Measurements from ENCODE around the gene KCNJ6.
A peak's percentile ranks its signal among the peaks of the same experiment; 100 is the strongest.

KCNJ6 gene

DNA sequence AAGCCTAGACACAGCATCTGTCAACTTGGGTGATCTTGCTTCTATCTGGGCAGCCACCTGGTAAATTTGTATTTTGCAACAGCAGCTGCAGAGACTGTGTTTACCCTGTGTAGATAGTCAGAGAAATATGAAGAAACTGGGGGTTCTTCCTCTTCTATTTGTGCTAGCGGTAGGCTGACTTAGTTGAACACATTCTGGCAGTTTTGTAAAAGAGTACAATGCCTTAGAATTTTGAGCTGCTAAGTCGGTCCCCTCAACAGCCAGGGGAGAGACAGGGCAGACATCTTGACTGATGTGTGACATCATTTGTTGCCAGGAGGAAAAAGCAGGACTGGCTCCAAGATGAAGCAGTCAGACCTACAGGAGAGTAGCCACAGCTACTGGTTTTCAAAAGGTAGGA lies 53.7 kb downstream of the KCNJ6 start:
- DNase-seq, result peak in 2 of 3 experiments; percentile 24 to 65

GRCh38 chr21:37861561-37861960 lies 54.7 kb downstream of the KCNJ6 start:
- no peak for DNase-seq

DNA sequence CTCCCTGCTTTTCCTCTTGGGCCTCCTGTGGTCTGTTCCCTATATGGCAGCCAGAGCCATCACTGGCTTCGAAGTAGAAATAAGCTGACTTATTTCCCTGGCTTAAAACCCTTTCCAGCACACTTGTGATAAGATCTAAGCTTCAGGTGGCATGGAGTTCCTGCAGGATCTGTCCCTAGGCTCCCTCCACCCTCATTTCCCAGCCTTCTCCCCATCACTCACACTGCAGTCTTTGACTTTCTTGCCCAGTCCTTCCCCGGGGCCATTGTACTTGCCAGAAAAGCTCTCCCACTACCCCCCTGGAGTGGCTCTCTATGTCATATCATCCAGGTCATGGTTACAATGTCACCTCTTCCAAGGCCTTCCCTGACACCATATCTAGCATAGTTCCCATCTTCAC lies 55.8 kb downstream of the KCNJ6 start:
- no peak for DNase-seq

DNA sequence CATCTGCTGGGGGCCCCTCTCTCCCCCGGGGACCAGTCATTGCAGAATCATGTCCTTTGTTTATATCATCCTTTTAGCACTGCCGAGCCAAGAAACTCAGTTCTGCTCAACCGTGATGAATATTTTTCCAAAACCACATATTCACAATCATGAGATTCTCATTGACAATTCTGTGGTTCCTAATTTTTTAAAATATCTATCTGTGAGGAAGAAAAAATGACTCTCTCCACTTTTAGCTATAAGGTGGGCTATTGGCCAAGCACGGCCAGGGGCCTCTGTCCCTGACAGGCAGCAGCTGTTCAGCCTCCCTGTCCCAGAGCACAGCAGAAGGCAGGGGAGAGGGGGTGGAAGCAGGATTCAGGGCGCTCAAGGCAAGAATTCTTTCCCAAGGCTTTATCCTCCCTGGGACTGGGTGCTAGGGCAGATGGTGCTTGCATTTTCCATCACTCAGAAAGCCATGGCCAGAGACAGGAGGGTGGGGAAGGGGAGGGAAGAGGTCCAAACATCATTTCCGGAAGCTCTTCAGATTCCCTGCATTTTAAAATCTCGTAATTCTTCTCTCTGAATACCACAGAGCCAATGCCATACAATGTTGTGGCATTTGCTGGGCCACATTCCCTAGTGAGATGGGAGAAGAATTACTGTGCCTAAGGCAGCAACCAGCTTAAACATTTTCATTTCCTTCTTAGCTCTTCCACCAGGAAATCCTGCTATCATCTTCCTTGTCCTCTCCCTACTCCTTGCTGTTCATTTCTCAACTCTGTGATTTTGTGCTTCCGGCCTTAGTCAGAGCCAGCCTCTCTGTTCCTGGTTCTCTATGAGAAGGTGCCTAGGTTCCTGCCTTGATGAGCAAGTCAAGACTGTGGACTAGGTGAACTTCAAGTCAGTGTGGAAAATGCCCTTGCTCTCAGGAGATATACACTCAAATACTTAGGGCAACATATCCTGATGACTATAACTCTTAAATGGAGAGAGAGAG lies 60.3 kb downstream of the KCNJ6 start:
- DNase-seq, result no peak

DNA sequence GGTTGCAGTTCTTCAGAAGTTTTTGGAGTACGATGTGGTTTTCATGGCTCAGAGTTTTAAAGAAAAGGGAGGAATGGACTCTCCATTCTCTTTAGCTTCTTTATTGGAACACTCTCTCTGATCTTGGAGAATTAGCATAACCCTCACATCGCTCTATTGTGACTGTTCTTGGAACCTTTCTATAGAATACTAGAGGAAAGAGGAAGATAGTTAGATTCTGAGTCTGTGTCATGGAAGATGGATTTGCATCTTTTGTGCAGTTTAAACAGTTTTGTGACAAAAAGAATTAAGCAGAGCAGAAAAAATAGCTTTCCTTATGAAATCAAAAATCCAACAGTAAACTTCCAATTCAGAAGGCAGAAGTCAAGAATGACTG lies 61.0 kb downstream of the KCNJ6 start:
- no peak for DNase-seq

DNA sequence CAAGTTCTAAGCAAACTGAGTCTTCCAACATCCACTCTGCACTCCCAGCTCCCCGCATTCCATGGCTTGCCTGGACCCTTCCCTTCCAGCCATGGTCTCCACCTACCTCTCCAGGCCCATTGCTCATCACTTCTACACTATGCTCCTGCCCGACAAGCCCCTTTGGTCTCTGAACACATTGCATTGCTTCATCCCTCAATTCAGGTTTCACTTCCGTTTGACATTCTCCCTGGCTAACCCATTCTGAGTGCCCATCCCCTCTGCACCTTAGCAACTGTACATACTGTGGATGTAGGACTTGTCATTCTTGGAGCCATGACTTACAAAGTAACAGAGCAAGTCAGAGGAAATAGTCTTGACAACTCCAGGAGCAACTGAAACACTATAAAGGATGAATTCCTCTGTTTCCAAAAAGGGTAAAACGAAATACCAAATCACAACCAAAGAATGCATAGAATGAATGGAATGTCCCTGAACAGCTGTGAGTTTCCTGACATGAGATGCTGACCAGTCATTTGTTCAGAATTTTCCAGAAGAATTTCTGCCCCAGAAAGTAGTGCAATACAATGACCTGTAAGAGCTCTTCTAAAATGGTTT lies 66.7 kb downstream of the KCNJ6 start:
- no peak for DNase-seq

DNA sequence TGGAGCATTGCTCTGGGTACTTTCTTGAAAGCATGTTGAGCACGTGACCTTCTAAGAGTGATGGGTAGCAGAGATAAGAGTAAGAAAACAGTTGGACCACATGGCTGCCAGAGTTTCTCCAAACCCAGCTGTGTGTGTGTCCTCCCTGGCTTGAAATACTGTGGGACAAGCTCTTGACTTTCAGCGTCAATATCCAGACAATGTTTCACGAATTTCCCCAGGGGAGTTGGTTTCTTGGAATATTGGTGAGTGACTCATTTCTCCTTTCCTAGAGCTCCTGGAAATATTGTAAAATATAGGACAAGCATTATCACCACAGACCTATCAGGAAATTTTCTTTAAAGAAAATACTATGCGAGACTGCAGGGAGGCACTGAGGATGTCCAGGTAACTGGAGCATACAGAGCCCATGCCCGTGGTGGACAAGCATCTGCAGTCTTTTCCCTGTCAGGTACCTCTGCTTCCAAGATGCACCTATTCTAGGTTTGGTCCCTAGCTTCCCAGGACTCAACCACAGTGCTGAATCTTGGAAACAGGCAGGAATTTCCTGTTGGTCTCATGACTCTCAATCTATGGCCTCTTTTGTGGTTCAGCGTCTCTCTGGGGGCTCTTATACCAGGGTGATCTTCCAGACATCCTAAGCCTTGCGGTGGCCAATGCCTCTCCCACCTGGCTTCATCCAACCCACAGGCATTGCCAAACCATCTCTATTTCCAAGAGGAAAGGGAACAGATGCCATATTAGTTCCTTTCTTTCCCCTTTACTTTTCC lies 67.4 kb downstream of the KCNJ6 start:
- DNase-seq, result no peak

- DNase-seq, result peak in 2 of 3 experiments; percentile 52 to 84
Measured at GRCh38 chr21:37845535-37845934, 70.7 kb downstream of the KCNJ6 start.

GRCh38 chr21:37843191-37843590 lies 73.1 kb downstream of the KCNJ6 start:
- DNase-seq, result no peak

GRCh38 chr21:37842163-37842919 lies 73.9 kb downstream of the KCNJ6 start:
- DNase-seq, result peak in 1 of 3 experiments; percentile 13

DNA sequence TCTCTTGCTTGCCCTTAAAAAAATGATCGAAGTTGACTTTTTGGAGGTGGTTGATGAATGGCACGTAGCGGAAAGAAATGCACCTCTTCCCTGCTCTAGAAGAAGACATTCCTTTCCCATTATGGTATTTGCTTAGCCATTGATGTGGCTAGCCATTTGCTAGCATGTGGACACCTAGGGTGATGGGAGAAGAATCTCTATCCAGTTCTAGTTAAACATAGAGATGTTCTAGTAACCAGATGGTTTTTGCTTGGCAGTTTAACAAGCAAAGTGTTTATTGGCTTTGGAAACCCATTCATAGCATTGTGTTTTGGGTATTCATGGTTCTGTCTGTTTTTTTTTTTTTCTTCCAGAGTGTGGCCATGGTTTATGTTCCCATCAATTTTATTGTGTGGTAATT lies 78.9 kb downstream of the KCNJ6 start:
- no peak for DNase-seq

- no peak for DNase-seq
Measured at GRCh38 chr21:37835481-37835880, 80.8 kb downstream of the KCNJ6 start.

DNA sequence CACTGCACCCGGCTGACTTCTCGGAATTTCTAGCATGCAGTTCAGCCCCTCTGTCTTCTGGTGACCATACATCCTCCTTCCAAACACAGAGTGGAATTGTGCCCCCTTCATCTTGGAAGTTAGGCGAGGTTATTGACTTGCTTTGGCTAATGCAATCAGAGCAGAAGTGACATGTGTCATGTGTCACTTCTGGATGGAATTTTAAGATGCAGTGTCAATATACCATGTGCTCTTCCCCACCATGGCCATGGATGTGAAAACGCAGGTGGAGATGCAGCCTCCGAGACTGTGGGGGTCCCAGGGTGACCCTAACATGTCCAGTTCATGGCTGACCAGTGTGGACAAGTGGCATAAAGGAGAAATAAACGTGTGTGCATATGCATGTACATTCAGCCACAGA lies 83.0 kb downstream of the KCNJ6 start:
- no peak for DNase-seq

DNA sequence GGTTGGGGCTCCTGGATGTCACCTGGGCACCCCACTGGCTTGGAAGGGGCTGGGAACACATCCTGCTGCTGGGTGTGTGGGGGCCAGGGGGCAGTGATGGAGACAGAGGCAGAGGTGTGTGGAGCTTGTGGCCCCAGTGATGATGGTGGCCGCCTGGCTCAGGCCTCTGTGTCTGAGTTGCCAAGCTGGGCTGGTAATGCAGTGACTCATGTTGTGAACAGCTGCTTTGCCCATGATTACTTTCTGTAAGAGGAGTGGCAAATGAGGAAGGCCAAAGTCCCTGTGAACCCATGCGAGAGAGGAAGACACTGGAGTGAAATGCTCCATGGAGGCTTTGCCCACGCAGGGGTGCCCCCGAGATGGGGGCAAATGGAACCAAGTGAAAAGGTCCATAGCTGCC lies 86.8 kb downstream of the KCNJ6 start:
- DNase-seq, result no peak

- DNase-seq, result peak in 1 of 3 experiments; percentile 5
Measured at GRCh38 chr21:37828991-37829390, 87.3 kb downstream of the KCNJ6 start.

DNA sequence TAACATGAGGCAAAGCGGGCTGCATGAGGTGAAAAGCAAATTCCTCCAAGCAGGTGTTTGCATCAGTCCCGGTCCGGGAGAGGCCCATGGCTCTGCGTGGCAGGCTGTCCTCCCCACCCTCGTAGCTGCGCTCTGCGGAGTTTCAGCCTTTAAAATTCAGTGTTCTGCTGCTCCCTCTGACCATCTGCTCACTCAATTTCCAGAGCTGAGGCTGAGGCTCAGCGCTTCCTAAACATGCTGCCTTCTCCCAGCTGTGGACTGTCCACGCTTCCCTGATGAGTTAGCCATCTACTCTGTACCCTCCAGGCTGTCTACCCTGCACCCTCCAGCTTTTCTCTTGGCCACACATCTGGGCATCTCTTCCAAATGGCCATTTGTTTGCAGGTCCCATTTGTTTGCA lies 87.7 kb downstream of the KCNJ6 start:
- no peak for DNase-seq

GRCh38 chr21:37827913-37828312 lies 88.3 kb downstream of the KCNJ6 start:
- DNase-seq, result peak in 1 of 3 experiments; percentile 17

DNA sequence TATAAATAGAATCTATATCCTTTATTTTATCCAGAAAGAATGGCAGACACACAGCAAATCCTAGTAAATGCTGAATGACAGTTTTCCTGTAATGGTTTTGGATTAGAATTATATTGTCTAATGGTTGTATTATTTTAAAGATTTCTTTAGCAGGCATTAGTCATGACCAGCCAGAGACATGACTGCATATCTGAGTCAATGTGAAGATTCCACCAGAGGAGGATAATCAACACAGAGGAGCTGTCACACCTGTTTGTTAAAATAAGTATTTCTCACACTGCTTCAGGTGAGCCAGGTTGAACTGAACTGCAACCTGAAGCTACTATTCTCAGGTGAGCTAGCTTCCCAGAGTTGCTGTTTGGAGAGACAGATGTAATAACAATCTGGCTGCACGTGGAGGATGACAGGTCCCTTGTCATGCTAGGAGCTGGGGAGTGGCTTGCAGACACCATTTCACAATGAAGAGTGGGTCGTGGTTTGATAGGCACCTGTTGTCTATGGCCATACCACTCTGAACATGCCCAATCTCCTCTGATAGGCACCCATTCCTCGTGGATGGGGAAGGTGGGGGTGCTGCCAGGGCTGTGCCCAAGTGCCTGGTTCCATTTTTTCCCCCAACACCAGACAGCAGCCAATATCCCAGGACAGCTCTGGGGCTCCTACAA lies 94.3 kb downstream of the KCNJ6 start:
- no peak for DNase-seq

DNA sequence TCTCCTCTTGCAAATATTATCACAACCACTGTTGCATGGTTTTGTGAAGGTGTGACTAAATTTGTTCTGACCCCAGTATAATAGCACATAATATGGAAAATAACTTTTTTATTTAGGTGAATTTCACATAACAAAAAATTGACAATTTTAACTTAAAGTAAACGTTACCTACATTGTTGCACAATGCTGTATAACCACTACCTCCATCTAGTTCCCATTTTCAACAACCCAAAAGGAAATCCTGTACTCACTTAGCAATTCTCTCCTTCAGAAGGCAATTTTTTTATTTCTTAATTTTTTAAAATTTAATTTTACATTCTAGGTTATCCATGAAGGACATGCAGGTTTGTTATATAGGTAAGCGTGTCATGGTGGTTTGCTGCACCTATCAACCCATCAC lies 95.2 kb downstream of the KCNJ6 start:
- DNase-seq, result no peak

- no peak for DNase-seq
Measured at GRCh38 chr21:37819372-37819771, 96.9 kb downstream of the KCNJ6 start.

GRCh38 chr21:37817242-37817641 lies 99.0 kb downstream of the KCNJ6 start:
- no peak for DNase-seq

- DNase-seq, result no peak
Measured at GRCh38 chr21:37815893-37816292, 100.4 kb downstream of the KCNJ6 start.
